Erythroblast (primary cell): ENCODE results near the gene EP400.

Experiments used
- GATA1 ChIP-seq: IDR thresholded peaks from 2 replicates; pipeline ENCODE4 v1.6.1; 2011; ENCODE audit warnings: low read depth, mild to moderate bottlenecking, control low read depth, low read length, moderate library complexity
- POLR2A ChIP-seq: IDR thresholded peaks from 2 replicates; pipeline ENCODE4 v1.6.1; 2011; ENCODE audit warnings: mild to moderate bottlenecking, low read length

GRCh38 chr12:131983026-131983425 is 33.3 kb downstream of the EP400 start:
- TF ChIP-seq POLR2A (no peak), GATA1 (no peak)
